HG03095 (cell line): ENCODE measurements around the gene RNF141.

Experiments
- ATAC-seq: cut with Tn5 transposase; IDR thresholded peaks from one replicate; pipeline ENCODE4 v1.9.1; 2021; ENCODE audit warnings: moderate library complexity; ENCODE audit not compliant: unreplicated experiment

The RNF141 gene

DNA sequence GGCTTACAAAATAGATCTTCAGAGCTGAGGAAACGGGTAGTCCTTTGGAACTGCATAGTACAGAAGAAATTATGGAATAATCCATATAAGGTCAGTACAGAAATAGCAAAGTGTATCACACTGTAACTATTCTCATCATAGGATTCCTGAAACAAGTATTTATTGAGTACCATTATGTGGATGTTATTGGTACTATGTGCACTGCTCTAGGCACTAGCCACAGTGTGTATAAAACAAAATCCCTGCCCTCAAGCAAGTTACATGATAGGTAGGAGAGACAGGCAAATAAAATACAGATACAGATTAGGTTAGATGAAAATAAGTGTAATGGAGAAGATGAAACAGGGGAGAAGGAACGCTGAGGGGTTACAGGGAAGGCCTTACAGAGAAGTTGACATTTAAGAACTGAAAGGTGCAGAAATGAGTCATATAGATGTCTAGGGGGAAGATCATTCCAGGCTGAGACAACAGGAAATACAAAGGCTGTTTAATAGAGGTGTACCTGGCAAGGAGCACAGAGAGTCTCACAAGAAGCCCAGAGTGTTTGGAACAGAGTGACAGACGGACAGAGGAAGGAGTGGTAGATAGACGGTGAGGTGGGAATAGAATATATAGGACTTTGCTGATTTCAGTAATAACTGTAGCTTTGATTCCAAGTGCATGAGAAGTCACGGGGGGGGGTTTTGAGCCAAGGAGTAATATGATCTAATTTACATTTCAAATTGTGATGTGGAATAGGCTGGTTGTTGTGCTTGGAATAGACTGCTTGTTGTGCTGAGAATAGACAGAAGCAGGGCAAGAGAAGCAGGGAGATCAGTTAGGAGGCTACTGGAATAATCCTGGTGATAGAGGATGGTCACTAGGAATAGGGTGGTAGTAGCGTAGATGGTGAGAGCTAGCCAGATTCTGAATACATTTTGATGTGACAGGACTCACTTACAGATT is 13.7 kb downstream of the RNF141 start:
- peak; percentile 68 for ATAC-seq

GRCh38 chr11:10524471-10524870 is 16.5 kb downstream of the RNF141 start:
- no peak for ATAC-seq

GRCh38 chr11:10522921-10523320 is 18.1 kb downstream of the RNF141 start:
- no peak for ATAC-seq

DNA sequence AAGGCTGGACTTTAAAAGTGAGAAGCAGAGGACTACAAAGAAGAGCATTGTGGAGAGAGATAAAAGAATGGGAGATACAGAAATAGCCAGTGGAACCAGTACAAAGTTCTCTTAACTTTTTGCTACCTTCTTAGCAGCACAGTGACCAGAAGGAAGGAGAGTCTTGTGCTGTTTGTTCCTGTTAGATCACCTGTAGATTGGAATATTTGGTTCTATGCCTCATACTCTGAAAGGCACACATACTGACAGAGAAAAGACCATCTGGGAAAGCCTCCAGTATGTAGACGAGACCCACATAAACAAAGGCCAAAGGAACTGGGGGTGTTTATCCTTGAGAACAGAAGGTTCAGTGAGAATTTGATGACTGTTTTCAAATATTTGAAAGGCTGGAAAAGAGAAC is 18.7 kb downstream of the RNF141 start:
- ATAC-seq = no peak

- ATAC-seq = no peak
Observed at GRCh38 chr11:10520562-10520961, 20.4 kb downstream of the RNF141 start.

GRCh38 chr11:10519630-10520029 is 21.4 kb downstream of the RNF141 start:
- ATAC-seq = no peak

DNA sequence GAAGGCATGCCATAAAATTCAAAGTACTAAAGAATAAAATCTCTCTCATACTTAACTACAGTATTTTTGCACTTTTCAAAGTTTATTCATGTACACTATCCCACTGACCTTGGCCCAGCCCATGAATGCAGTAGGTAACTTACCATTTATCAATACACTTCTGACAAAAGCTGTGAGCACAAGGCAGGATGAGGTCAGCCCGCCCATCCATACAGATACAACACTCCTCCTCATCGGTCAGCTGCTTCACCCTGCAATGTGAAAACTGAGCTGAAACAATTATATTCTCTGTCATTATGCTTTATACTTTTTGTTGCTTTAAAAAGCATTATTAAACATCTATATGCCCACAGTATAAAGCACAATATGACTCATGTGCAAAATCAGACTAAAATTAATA is 22.1 kb downstream of the RNF141 start:
- no peak for ATAC-seq

- ATAC-seq = no peak
Observed at GRCh38 chr11:10518123-10518522, 22.9 kb downstream of the RNF141 start.

DNA sequence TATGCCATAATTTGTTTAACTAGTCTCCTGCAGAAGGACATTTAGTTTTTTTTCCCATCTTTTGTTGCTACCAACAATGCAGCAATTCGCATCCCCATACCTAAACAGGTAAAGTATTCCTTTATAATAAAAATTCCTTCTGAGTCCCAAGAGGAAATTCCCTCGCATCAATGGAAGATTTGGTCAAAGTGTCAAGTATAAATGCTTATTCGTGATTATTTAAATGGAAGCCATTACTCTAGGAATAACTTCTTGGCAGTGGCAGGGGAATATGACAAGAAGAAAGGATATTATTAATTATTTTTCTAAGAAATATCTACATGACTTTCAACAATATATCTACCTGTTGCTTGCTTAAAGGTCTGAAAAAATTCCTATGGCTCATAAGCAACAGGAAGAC is 25.6 kb downstream of the RNF141 start:
- ATAC-seq = no peak

GRCh38 chr11:10514709-10515108 is 26.3 kb downstream of the RNF141 start:
- ATAC-seq = no peak

DNA sequence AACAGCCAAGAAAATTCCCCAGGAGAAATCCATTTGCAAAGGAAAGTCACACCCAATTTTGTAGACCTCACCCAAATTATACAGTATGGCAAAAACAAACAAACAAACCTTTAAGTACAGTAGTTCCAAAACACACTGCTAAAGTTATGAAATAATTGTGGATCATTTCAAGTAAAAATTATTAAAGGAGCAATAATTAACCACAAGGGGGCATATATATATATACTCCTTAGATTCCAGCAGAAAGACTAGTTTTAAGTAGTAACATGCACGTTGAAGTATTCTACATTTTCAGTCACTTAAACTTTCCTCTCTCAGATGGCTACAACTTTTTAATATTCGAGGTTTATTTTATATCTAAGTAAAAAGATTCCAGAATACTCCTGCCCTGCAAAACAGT is 26.8 kb downstream of the RNF141 start:
- ATAC-seq = no peak

DNA sequence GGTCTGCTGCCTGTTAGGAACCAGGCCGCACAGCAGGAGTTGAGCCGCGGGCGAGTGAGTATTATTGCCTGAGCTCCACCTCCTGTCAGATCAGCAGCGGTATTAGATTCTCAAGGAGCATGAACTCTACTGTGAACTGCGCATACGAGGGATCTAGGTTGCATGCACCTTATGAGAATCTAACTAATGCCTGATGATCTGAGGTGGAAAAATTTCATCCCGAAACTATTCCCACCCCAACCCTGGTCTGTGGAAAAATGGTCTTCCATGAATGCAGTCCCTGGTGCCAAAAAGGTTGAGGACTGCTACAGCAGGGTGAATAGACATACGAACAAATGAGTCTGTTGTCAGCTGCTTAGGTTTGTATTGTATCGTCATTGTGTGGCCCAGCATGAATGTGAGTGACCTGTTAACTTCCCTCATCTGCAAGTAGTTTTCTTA is 29.8 kb downstream of the RNF141 start:
- no peak for ATAC-seq

GRCh38 chr11:10506008-10506370 is 35.0 kb downstream of the RNF141 start:
- no peak for ATAC-seq

DNA sequence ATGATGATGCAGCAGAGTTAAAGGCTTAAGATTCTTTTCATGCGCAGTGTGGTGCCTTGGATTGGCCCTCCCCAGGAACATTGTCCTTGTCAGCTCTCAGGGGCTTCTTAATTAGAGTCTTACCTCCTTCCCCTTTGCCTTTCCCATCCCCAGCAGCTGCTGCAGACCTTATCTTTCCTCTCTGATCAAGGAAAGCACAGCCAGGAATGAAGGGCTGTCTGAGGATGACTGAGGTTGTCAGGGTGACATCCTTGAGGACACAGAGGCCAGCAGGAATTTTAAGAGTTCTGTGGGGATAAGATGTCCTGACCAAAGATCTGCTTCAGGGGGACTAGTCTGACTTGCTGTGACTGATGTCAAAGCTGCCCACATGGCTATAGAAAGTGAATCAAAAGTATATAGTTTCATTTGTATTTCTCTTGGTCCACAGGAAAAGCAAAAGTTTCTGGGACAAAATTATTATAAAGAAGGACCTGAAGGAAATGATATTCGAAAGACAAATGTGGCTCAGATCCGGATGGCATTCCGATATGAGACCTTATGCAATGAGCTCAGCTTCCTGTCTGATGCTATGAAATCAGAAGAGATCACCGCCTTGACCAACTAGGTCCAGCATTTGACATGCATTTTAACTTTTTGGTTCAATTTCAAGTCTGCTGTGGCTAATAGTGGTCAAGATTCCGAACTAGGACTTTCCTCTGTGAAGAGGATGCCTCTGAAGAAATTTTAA is 35.5 kb downstream of the RNF141 start:
- ATAC-seq = no peak

- ATAC-seq = no peak
Observed at GRCh38 chr11:10504490-10504889, 36.5 kb downstream of the RNF141 start.

GRCh38 chr11:10503777-10504480 is 37.1 kb downstream of the RNF141 start:
- no peak for ATAC-seq

GRCh38 chr11:10503221-10503620 is 37.8 kb downstream of the RNF141 start:
- ATAC-seq = no peak

DNA sequence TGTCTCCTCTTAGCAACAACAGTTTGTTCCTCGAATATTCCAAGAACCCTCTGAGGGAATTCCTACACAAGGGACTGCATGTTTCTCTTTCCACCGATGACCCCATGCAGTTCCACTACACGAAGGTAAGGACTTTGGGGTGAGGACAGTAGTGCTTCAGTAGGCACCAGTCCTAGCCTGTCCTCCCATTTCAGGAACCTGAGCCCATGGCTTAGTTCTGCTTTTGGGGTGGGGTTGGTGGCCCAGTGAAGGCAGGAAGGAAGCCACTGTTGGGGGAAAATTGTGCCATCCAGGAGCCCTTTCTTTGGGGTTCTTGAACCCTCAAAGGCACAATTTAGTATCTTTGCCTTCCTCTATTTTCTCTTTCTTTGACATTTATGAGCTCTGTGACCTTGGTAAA is 38.2 kb downstream of the RNF141 start:
- ATAC-seq = no peak

- no peak for ATAC-seq
Observed at GRCh38 chr11:10502065-10502680, 38.8 kb downstream of the RNF141 start.

DNA sequence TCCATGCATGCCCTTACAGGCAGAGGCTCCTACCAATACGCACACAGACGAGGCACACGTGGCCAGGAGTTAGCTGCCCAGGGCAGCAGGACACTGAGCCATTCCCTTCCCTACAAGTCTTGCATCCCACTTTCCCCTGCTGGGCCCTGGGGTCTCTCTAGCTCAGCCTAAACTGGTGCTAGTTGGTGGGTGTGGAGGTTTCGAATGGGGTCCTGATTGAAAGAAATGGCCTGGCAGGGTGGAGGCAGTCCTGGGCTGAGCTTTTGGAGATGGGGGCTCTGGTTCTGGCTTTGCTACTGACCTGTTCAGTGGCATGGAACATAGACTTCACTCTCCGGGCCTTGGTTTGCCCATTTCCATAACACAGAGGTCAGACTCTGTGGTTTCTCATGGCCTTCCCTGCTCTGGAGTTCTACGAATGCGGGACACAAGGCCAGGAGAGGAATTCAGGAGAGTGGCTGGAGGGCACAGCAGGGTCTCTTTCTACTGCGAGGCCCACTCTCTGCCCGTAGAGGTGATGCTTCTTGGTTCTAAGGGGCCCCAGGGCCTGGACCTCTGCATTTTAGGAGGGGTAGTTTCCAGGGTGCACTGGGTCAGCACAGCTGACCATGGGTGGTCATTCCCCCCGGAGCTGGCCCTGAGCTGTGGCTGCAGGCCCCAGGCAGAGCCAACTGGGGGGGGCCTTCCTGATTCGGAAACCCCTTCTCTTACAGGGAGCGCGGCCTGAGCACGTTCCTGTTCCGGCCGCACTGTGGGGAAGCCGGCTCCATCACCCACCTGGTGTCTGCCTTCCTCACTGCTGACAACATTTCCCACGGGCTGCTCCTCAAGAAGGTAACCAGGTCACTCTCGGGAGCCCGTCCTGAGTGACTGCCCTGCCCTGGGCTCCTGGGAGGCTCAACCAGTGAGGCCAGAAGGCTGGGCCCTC is 40.0 kb downstream of the RNF141 start:
- ATAC-seq = no peak
